Measurements from ENCODE around the gene HOXA2.

The HOXA2 gene

GRCh38 chr7:27066148-27066547, 36.3 kb downstream of the HOXA2 start:
- Mint-ChIP-seq H3K9me3 (no peaks in the 10 kb centered on the region), H3K4me1 (ENCODE audit: low read depth) (no peaks in the 10 kb centered on the region), H3K4me3 (no peak overlapping the region), H3K36me3 (ENCODE audit: low read depth) (no peaks in the 10 kb centered on the region), H3K27ac (no peak overlapping the region), H3K27me3 (peaks cover 4% of the 10 kb centered on the region)

- Mint-ChIP-seq H3K36me3 (ENCODE audit: low read depth) (no peaks in the 10 kb centered on the region), H3K4me3 (no peak overlapping the region), H3K4me1 (ENCODE audit: low read depth) (no peaks in the 10 kb centered on the region), H3K9me3 (no peaks in the 10 kb centered on the region), H3K27me3 (peaks cover 4% of the 10 kb centered on the region), H3K27ac (no peak overlapping the region)
These were observed 36.8 kb downstream of the HOXA2 start for GRCh38 chr7:27065709-27066108.

GRCh38 chr7:27064661-27065060, 37.8 kb downstream of the HOXA2 start:
- Mint-ChIP-seq H3K4me3 (no peak overlapping the region), H3K27ac (no peak overlapping the region), H3K36me3 (ENCODE audit: low read depth) (no peaks in the 10 kb centered on the region), H3K9me3 (no peaks in the 10 kb centered on the region), H3K27me3 (peaks cover 12% of the 10 kb centered on the region), H3K4me1 (ENCODE audit: low read depth) (no peaks in the 10 kb centered on the region)

GRCh38 chr7:27064159-27064558, 38.3 kb downstream of the HOXA2 start:
- H3K4me1 Mint-ChIP-seq (ENCODE audit: low read depth), result no peaks in the 10 kb centered on the region
- no peak overlapping the region for H3K27ac Mint-ChIP-seq
- peaks cover 17% of the 10 kb centered on the region for H3K27me3 Mint-ChIP-seq
- H3K4me3 Mint-ChIP-seq, result no peak overlapping the region
- H3K36me3 Mint-ChIP-seq (ENCODE audit: low read depth), result no peaks in the 10 kb centered on the region
- H3K9me3 Mint-ChIP-seq, result no peaks in the 10 kb centered on the region

- H3K36me3 Mint-ChIP-seq (ENCODE audit: low read depth), result no peaks in the 10 kb centered on the region
- peaks cover 23% of the 10 kb centered on the region for H3K27me3 Mint-ChIP-seq
- H3K9me3 Mint-ChIP-seq, result no peaks in the 10 kb centered on the region
- H3K4me3 Mint-ChIP-seq, result no peak overlapping the region
- H3K4me1 Mint-ChIP-seq (ENCODE audit: low read depth), result no peaks in the 10 kb centered on the region
- no peak overlapping the region for H3K27ac Mint-ChIP-seq
These were observed 39.5 kb downstream of the HOXA2 start for GRCh38 chr7:27062946-27063345.

- Mint-ChIP-seq H3K9me3 (no peaks in the 10 kb centered on the region), H3K27ac (no peak overlapping the region), H3K36me3 (ENCODE audit: low read depth) (no peaks in the 10 kb centered on the region), H3K4me1 (ENCODE audit: low read depth) (no peaks in the 10 kb centered on the region), H3K4me3 (no peak overlapping the region), H3K27me3 (peaks cover 7% of the 10 kb centered on the region)
These were observed 49.3 kb downstream of the HOXA2 start for GRCh38 chr7:27053153-27053552.

GRCh38 chr7:27051451-27051850, 51.0 kb downstream of the HOXA2 start:
- Mint-ChIP-seq H3K36me3 (ENCODE audit: low read depth) (no peaks in the 10 kb centered on the region), H3K27ac (no peak overlapping the region)

More at GRCh38 chr7:27051451-27051850, 51.0 kb downstream of the HOXA2 start:
- Mint-ChIP-seq H3K27me3 (no peaks in the 10 kb centered on the region), H3K9me3 (no peaks in the 10 kb centered on the region), H3K4me3 (no peak overlapping the region), H3K4me1 (ENCODE audit: low read depth) (no peaks in the 10 kb centered on the region)
